Measurements from ENCODE around the gene WDPCP.
A peak's percentile ranks its signal among the peaks of the same experiment; 100 is the strongest.
"Not testable (repeated sequence)": the region's sequence is repeated elsewhere in the genome, so short reads cannot be mapped to it uniquely, and the experiment has no call there.

The WDPCP gene

GRCh38 chr2:63344575-63345284 lies 243.5 kb downstream of the WDPCP start:
- DNase-seq: no peak

- DNase-seq: no peak
Measured at GRCh38 chr2:63343397-63344109, 244.7 kb downstream of the WDPCP start.

GRCh38 chr2:63340443-63340842 lies 247.8 kb downstream of the WDPCP start:
- DNase-seq: no peak

- DNase-seq: no peak
Measured at GRCh38 chr2:63334910-63335309, 253.4 kb downstream of the WDPCP start.

GRCh38 chr2:63326473-63326872 lies 261.8 kb downstream of the WDPCP start:
- DNase-seq: no peak

- DNase-seq: not testable (repeated sequence)
Measured at GRCh38 chr2:63323662-63324061, 264.6 kb downstream of the WDPCP start.

- not testable (repeated sequence) for DNase-seq
Measured at GRCh38 chr2:63321973-63322372, 266.3 kb downstream of the WDPCP start.

GRCh38 chr2:63320669-63321068 lies 267.6 kb downstream of the WDPCP start:
- DNase-seq: no peak

- DNase-seq: no peak
Measured at GRCh38 chr2:63310614-63311013, 277.7 kb downstream of the WDPCP start.

GRCh38 chr2:63301481-63301880 lies 286.8 kb downstream of the WDPCP start:
- DNase-seq: no peak

- DNase-seq: no peak
Measured at GRCh38 chr2:63300835-63301234, 287.4 kb downstream of the WDPCP start.

GRCh38 chr2:63287956-63288355 lies 300.3 kb downstream of the WDPCP start:
- peak; percentile 18 for DNase-seq

- not testable (repeated sequence) for DNase-seq
Measured at GRCh38 chr2:63286520-63286919, 301.8 kb downstream of the WDPCP start.

- no peak for DNase-seq
Measured at GRCh38 chr2:63283273-63283672, 305.0 kb downstream of the WDPCP start.

GRCh38 chr2:63272560-63272959 lies 315.7 kb downstream of the WDPCP start:
- no peak for DNase-seq

GRCh38 chr2:63270717-63271116 lies 317.6 kb downstream of the WDPCP start:
- no peak for DNase-seq

- no peak for DNase-seq
Measured at GRCh38 chr2:63268946-63269345, 319.3 kb downstream of the WDPCP start.

- no peak for DNase-seq
Measured at GRCh38 chr2:63261137-63261621, 327.1 kb downstream of the WDPCP start.

- DNase-seq: no peak
Measured at GRCh38 chr2:63257473-63257872, 330.8 kb downstream of the WDPCP start.

- no peak for DNase-seq
Measured at GRCh38 chr2:63249161-63249560, 339.1 kb downstream of the WDPCP start.

GRCh38 chr2:63242747-63243146 lies 345.5 kb downstream of the WDPCP start:
- no peak for DNase-seq

- DNase-seq: no peak
Measured at GRCh38 chr2:63225964-63226686, 362.2 kb downstream of the WDPCP start.

GRCh38 chr2:63218800-63219526 lies 369.3 kb downstream of the WDPCP start:
- no peak for DNase-seq
